Activated naive CD4-positive, alpha-beta T cell treated with anti-CD3 and anti-CD28 coated beads, Interleukin-2, amount 50 U/mL, for 16 hours (primary cell): ENCODE data around the gene LTBP1.
"Not testable (repeated sequence)": the region's sequence is repeated elsewhere in the genome, so short reads cannot be mapped to it uniquely, and the experiment has no call there.

ENCODE experiments used
- DNase-seq: peaks from one replicate; pipeline ENCODE4 v3.0.0-alpha.2; 2020

Gene LTBP1

DNA sequence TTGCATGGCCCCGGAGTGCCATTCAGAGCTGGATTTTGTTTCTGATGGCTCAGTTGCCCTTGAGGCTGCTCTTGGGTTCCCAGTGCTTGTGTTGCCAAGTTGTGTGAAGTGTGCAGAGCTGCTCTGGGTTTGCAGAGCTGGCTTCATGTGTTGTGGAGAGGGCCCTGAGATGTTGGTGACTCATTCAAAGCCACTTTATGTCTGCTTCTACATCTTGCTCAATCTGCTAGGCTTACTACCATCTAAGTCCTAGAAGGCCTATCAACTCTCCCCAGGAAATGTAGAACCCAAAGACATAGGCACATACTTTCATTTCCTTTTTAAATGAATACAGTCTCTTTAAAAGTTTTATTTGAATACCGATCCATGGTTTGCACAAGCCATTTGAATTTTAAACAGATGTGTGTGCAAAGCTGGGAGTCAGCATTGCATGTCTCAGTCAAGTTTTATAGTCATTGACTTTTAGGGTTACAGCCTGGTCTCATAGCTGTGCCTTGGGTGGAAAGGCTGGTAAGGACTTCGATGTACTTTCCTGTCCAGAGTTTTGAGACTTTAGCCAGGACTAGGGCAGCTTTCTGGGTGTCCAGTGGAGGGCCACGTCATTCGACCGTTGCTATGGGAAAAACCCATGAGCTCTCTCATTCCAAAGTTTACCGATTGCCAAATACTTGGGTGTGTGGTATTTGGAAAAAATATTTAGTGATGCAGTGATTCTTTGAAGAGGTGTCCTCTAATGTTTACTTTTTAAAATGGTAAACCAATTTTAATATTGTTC, 105.0 kb downstream of the LTBP1 start:
- no peak for DNase-seq

GRCh38 chr2:33052361-33052735, 105.6 kb downstream of the LTBP1 start:
- DNase-seq, result no peak

GRCh38 chr2:33052795-33053194, 106.0 kb downstream of the LTBP1 start:
- not testable (repeated sequence) for DNase-seq

- DNase-seq, result no peak
Observed at GRCh38 chr2:33056170-33056569, 109.4 kb downstream of the LTBP1 start.

DNA sequence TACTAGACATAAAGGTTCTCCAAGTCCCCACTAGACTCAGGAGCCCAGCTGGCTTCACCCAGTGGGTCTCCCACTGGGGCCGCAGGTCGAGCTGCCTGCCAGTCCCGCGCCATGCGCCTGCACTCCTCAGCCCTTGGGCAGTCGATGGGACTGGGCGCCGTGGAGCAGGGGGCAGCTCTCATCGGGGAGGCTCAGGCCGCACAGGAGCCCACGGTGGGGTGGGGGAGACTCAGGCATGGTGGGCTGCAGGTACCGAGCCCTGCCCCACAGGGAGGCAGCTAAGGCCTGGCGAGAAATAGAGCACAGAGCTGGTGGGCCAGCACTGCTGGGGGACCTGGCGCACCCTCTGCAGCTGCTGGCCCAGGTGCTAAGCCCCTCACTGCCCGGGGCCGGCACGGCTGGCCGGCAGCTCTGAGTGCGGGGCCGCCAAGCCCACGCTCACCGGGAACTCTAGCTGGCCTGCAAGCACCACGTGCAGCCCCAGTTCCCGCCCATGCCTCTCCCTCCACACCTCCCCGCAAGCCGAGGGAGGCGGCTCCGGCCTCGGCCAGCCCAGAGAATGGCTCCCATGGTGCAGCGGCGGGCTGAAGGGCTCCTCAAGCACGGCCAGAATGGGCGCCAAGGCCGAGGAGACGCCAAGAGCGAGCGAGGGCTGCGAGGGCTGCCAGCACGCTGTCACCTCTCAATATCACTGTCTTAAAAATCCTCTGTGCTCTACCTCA, 110.7 kb downstream of the LTBP1 start:
- DNase-seq, result not testable (repeated sequence)

- DNase-seq, result no peak
Observed at GRCh38 chr2:33058716-33059470, 112.1 kb downstream of the LTBP1 start.

- DNase-seq, result no peak
Observed at GRCh38 chr2:33059471-33060156, 112.9 kb downstream of the LTBP1 start.

DNA sequence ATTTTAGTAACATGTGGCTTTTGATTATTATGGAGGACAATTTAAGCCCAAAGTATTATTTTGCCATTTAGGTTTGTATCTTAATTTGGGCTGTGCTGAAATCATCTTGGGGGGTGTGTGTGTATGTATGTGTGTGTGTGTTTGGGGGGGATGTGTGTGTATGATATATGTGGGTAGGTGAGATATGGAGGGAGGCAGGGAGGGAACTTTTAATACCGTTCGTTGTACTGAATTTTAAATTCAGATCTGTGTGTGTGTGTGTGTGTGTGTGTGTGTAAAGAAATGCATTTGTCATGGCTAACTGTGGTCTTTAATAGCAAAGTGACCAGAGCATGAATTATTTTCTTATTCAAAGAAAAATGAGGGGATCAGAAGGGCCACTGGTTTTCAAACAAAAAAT, 113.7 kb downstream of the LTBP1 start:
- no peak for DNase-seq

DNA sequence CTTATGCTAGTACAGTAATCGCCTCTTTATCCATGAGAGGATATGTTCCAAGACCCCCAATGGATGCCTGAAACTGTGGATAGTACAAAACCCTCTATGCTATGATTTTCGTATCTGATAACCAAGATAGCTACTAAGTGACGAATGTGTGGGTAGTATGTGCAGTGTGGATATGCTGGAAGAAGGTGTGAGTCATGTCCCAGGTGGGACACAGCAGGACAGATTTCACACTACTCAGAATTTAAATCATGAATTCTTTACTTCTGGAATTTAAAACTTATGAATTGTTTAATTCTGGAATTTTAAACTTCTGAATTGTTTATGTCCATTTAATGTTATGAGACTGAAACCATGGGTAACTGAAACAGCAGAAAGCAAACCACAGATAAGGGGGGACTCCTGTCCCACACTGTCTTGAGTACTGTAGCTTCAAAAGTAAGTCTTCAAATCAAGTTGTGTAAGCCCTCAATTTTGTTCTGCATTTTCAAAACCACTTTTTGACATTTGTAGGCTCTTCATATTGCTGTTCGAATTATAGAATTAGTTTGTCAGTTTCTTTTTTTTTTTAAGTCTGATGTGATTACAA, 116.0 kb downstream of the LTBP1 start:
- DNase-seq, result no peak

GRCh38 chr2:33064349-33064801, 117.6 kb downstream of the LTBP1 start:
- no peak for DNase-seq

DNA sequence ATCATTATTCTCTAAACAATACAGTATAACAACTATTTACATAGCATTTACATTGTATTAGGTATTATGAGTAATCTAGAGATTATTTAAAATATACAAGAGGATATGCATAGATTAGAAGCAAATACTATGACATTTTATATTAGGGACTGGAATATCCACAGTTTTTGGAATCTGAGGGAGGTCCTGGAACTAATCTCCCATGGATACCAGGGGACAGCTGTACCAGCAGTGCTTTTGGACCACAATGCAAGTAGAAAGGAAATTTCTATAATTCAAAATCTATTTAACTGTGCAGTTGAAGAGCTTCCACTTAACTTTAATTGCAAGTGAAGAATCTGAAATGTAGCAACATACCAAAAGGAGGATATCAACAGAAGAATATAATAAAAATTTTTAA, 120.8 kb downstream of the LTBP1 start:
- DNase-seq, result no peak

DNA sequence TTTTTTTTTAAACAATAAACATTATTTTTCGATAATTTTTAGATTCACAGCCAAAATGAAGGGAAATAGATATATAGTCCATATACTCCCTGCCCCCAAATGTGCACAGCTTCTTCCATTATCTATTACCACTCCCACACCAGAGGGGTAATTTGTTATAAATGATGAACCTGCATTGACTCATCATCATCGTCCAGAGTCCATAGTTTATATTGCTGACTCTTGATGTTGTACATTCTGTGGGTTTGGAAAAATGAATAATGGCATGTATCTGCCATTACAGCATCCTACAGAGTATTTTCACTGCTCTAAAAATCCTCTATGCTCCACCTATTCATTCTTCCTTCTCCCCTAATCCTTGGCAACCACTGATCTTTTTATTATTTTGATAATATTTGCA, 121.5 kb downstream of the LTBP1 start:
- DNase-seq, result no peak

- DNase-seq, result no peak
Observed at GRCh38 chr2:33069894-33070651, 123.3 kb downstream of the LTBP1 start.

DNA sequence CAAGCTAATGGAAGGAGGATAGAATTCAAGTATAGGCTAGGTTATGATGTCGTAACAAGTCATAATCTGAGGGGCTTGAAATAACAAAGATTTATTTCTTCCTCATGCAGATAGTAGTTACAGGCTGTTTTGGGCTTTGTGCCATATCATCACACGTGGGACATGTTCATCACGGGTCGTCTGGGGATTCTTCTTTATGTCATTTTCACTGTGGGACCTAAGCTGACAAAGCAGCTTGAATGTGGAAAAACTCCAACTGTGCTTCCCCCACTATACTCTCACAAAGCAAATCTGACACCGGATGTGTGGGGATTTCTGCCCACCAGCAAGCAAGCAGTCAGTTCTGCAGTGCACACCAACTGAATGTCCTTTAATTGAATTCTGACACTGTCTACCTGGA, 124.8 kb downstream of the LTBP1 start:
- no peak for DNase-seq

- DNase-seq, result no peak
Observed at GRCh38 chr2:33072614-33073013, 125.9 kb downstream of the LTBP1 start.

DNA sequence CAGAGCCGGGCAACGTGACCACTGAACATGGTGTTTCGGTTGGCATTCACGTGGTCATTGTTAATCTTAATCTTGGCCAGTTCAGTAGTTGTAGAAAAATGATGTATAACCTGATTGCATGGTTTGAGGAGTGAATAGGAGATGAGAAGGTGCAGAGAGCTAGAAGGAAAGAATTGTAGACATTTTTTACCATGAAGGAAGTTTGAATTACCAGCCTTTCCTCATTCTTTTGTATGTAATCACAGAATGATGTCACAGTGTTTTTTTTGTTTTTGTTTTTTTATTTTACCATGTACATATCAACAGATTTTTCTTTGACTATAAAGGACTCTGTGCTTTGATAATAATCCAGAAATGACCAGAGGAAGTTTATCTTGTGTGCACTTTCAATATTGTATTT, 126.3 kb downstream of the LTBP1 start:
- DNase-seq, result no peak

- DNase-seq, result no peak
Observed at GRCh38 chr2:33074197-33074596, 127.4 kb downstream of the LTBP1 start.

- no peak for DNase-seq
Observed at GRCh38 chr2:33077311-33077710, 130.6 kb downstream of the LTBP1 start.

DNA sequence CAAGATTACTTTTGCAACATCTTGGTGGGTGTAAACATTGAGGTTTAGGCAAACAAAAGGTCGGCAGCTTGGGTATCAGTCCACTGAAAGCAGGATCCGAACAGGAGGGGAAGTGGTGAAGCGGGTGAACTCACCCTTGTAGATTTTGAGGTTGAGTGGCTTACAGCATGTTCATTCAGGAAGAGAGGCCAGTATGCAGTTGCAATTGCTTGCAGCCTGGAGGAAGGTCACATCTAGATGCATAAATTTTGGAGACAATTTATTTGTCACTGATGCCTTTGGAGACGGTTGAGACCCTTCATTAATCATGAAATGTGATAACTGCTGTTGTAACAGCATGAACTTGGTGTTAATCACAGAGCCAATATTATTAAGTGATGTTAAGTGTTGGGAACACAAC, 131.1 kb downstream of the LTBP1 start:
- no peak for DNase-seq

DNA sequence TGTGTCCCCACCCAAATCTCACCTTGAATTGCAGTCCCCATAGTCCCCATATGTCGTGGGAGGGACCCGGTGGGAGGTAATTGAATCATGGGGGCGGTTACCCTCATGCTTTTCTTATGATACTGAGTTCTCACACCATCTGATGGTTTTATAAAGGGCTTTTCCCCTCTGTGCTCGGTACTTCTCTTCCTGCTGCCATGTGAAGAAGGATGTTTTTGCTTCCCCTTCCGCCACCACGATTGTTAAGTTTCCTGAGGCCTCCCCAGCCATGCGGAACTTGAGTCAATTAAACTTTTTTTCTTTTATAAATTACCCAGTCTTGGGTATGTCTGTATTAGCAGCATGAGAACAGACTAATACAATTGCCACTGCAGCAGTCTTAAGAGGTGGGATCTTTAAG, 134.9 kb downstream of the LTBP1 start:
- DNase-seq, result no peak

DNA sequence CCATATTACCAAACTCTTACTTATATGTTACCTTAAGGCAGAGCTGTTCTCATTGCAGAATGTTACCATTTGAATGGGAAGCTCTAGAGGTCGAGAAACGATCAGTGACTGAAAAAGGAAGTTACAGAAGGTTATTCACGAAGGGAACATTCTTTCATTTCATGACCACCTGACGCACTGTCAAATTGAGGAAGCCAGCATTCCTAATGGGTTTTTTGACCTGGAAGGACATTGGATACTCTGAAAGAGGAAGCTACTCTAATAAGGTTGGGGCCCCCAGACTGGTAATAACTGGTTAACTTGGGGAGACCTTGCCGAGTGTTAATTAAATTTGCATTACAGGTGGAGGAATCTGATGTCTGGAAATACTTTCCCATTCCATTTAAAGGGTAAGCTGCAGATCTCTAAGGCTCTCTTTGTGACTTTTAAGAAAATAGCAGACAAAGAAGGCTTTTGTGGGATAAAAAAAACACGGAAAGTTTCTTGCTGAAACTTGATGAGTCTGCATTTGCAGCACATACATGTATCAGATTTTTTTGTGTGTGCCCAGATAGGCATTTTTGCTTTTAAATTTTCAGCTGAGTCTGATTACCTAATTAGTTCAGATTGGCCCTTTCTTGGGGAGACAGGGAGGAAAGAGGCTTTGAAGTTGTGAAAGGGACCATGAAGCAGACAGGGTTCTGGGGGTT, 137.1 kb downstream of the LTBP1 start:
- no peak for DNase-seq
